GM12874 (cell line): ENCODE results near the gene FHDC1.

Experiments
- TF ChIP-seq, protein P1 (sequence below): IDR thresholded peaks from 2 replicates; pipeline ENCODE4 v1.5.1; 2011; ENCODE audit warnings: low read depth, mild to moderate bottlenecking, control low read depth, low read length, moderate library complexity; ENCODE audit not compliant: insufficient read depth

The FHDC1 gene

GRCh38 chr4:152951348-152951747 is 15.2 kb downstream of the FHDC1 start:
- TF ChIP-seq, protein P1, sequence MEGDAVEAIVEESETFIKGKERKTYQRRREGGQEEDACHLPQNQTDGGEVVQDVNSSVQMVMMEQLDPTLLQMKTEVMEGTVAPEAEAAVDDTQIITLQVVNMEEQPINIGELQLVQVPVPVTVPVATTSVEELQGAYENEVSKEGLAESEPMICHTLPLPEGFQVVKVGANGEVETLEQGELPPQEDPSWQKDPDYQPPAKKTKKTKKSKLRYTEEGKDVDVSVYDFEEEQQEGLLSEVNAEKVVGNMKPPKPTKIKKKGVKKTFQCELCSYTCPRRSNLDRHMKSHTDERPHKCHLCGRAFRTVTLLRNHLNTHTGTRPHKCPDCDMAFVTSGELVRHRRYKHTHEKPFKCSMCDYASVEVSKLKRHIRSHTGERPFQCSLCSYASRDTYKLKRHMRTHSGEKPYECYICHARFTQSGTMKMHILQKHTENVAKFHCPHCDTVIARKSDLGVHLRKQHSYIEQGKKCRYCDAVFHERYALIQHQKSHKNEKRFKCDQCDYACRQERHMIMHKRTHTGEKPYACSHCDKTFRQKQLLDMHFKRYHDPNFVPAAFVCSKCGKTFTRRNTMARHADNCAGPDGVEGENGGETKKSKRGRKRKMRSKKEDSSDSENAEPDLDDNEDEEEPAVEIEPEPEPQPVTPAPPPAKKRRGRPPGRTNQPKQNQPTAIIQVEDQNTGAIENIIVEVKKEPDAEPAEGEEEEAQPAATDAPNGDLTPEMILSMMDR: no peak

DNA sequence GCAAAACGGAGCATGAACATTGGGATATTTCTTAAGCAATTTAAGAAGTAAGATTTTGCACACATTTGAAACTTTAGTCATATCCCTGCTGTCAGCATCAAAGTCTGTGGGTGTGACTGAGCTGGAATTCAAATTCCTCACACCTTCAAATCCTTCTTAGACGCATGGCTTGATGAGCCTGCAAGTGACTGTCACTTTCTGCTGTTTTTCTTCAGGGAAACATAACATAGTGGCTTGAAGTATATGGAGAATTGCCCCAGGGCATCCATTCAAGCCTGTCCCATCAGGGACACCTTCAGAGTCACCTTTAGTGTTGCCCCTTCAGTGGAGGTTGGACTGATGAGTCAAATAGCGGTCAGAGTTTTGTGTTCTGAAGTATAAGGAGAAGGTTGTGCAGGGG is 17.4 kb downstream of the FHDC1 start:
- TF ChIP-seq, protein P1: no peak

DNA sequence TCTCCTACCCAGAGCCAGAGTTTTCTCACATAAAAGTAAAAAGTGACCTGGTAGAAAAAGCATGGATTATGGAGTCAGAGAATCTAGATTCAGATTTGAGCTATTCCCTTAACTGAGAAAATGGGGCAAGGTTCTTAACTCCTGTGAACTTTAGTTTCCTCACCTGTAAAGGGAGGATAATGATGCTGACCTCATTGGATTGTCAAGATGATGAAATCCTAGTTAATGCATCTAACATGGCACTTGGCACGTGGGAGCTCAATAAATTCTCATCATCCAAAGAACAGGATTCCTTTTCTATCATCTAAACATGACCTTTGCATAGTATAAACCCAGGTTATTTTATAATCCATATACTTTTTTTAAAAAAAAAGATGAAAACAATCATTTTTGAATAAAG is 18.6 kb downstream of the FHDC1 start:
- TF ChIP-seq, protein P1: no peak

DNA sequence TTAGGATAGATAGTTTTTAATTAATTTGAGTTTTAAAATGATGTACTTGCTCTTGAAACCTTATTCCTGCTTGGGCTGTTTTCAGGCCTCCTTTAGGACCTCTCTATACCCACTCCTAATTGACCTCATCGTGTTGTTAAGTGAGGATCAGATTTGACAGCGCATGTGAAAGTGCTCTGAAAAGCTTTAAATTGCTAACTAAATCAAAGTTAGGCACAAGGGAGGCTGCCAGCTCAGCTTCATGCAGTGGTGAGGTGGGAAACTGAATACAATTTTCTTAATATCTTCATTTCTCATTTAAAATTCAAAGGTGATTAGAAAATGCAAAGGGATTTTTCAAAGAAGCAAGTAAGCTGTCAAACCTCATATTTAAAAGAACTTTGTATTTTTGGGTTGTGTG is 20.0 kb downstream of the FHDC1 start:
- TF ChIP-seq, protein P1: no peak

GRCh38 chr4:152956650-152957436 is 20.7 kb downstream of the FHDC1 start:
- TF ChIP-seq, protein P1: no peak

DNA sequence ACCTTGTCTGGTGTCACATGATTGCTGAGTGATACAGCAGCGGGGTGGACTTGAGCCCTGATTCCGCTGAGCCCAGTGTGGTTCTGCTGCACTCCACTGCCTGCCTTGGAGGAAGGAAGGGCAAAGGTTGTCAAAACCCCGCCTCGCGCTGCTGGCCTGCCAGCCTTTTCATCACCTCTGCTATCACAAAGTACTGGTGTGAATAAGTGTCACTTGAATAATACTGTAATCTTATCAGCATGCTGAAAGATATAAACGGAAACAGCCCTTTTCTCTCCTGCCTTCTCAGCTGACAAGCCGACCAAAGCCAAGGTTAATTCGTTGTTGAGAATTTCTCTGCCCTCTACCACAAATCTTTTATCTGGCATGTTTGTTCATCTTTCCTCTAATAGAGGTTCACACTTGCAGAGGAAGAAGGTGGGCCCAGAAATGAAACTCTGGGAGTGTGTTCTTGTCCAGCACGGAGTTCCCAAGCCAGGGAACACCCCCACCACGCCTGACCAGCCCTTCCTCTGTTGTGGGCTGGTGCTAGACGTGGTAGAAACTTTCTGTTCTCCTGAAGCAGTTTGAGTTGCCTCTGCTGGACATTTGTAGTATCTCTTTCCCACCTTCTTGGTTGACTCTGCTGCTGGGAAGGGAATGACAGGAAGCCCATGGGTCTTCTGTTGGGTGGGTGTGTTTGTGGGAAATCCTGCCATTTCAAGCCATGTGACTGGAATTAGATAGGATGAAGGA is 21.5 kb downstream of the FHDC1 start:
- TF ChIP-seq, protein P1: no peak

GRCh38 chr4:152959080-152959479 is 23.0 kb downstream of the FHDC1 start:
- TF ChIP-seq, protein P1: no peak
